Hepatocyte (in vitro differentiated cells): ENCODE measurements around the gene HS1BP3. TPM values are rescaled to one million over a fixed set of nuclear protein-coding genes. Genes with fewer than 3 reads are reported as not detected.

Source experiments
- DNase-seq: peaks from one replicate; pipeline ENCODE4 v3.0.0-alpha.2; 2016; ENCODE audit warnings: low spot score
- H2AFZ ChIP-seq: fragments of 200-600 bp; sonication (generic); 2 replicates; pipeline ENCODE4 v1.6.0; 2016; ENCODE audit warnings: antibody characterized with exemption, mild to moderate bottlenecking
- H3K27ac ChIP-seq: fragments of 200-600 bp; sonication (generic); 2 replicates; pipeline ENCODE4 v1.5.1; 2016; ENCODE audit warnings: mild to moderate bottlenecking
- H3K27me3 ChIP-seq: fragments of 200-600 bp; sonication (generic); 2 replicates; pipeline ENCODE4 v1.6.1; 2016
- H3K36me3 ChIP-seq: fragments of 200-600 bp; sonication (generic); replicated peaks from 2 replicates; pipeline ENCODE4 v1.5.1; 2016; ENCODE audit warnings: low read depth; ENCODE audit not compliant: insufficient read depth
- H3K4me1 ChIP-seq: fragments of 200-600 bp; sonication (generic); 2 replicates; pipeline ENCODE4 v1.5.1; 2016; ENCODE audit warnings: mild to moderate bottlenecking, moderate library complexity; ENCODE audit not compliant: insufficient read depth
- H3K4me2 ChIP-seq: fragments of 200-600 bp; sonication (generic); 2 replicates; pipeline ENCODE4 v1.6.0; 2016
- H3K4me3 ChIP-seq: fragments of 200-600 bp; sonication (generic); 2 replicates; pipeline ENCODE4 v1.5.1; 2016; ENCODE audit warnings: mild to moderate bottlenecking
- H3K79me2 ChIP-seq: fragments of 200-600 bp; sonication (generic); 2 replicates; pipeline ENCODE4 v1.6.0; 2017; ENCODE audit warnings: mild to moderate bottlenecking
- H3K9me2 ChIP-seq: fragments of 200-600 bp; sonication (generic); replicated peaks from 2 replicates; pipeline ENCODE4 v1.6.0; 2017; ENCODE audit warnings: mild to moderate bottlenecking; ENCODE audit not compliant: insufficient read depth
- H3K9me3 ChIP-seq: fragments of 200-600 bp; sonication (generic); 2 replicates; pipeline ENCODE4 v1.5.1; 2016; ENCODE audit warnings: low read depth, mild to moderate bottlenecking
- H4K20me1 ChIP-seq: fragments of 200-600 bp; sonication (generic); 2 replicates; pipeline ENCODE4 v1.6.0; 2016; ENCODE audit warnings: mild to moderate bottlenecking; ENCODE audit not compliant: insufficient read depth, poor library complexity, severe bottlenecking
- CTCF ChIP-seq: fragments of 200-600 bp; sonication (generic); IDR thresholded peaks from 2 replicates; pipeline ENCODE4 v1.5.1; 2016; ENCODE audit warnings: antibody characterized with exemption, mild to moderate bottlenecking; ENCODE audit not compliant: poor library complexity
- EZH2 ChIP-seq: fragments of 200-600 bp; sonication (generic); IDR thresholded peaks from 2 replicates; pipeline ENCODE4 v1.6.1; 2016; ENCODE audit warnings: antibody characterized with exemption, mild to moderate bottlenecking, borderline replicate concordance
- EZH2phosphoT487 ChIP-seq: fragments of 200-600 bp; sonication (generic); IDR thresholded peaks from one replicate; pipeline ENCODE4 v1.6.1; 2018; ENCODE audit warnings: antibody characterized with exemption, mild to moderate bottlenecking, low read depth, moderate library complexity; ENCODE audit not compliant: unreplicated experiment, severe bottlenecking
- WGBS: methylation state at CpG from one replicate; pipeline ENCODE4 v1.1.6; 2016; ENCODE audit warnings: low lambda C conversion rate; ENCODE audit errors: missing lambda C conversion rate; 5-methylcytosine and 5-hydroxymethylcytosine counted together
- polyA plus RNA-seq: library from polyadenylated mRNA; unstranded; fragments of >200 nt; fragmentation: Nextera tagmentation; extraction: Ambion mirVana; gene quantifications from 2 replicates; pipeline ENCODE4 v1.2.1, GENCODE V29; 2016
- total RNA-seq: library from RNA; depleted of rRNA; stranded (reverse); fragments of >200 nt; gene quantifications from 2 replicates; pipeline ENCODE4 v1.2.3, GENCODE V29; 2014

Gene HS1BP3
- total and polyA plus RNA-seq, 2 experiments from 2014 or later = 26.8 to 29.6 TPM

- Histone ChIP-seq H3K79me2 (no peaks in the 10 kb centered on the region), H3K4me1 (peaks cover 19% of the 10 kb centered on the region), H3K27me3 (peaks cover 95% of the 10 kb centered on the region), H3K9me2 (no peaks in the 10 kb centered on the region), H4K20me1 (no peaks in the 10 kb centered on the region), H3K9me3 (no peaks in the 10 kb centered on the region), H3K27ac (no peak overlapping the region), H3K4me2 (no peak overlapping the region), H2AFZ (no peak overlapping the region), H3K4me3 (no peak overlapping the region), H3K36me3 (no peaks in the 10 kb centered on the region)
- TF ChIP-seq EZH2 (no peak), CTCF (no peak), EZH2phosphoT487 (no peak)
- DNase-seq = no peak
- WGBS = 89% methylated on average over 6 of the region's 6 CpGs
These were observed 17.6 kb upstream of the HS1BP3 start for GRCh38 chr2:20668451-20668850.

GRCh38 chr2:20667531-20668401 is 16.9 kb upstream of the HS1BP3 start:
- no peak for DNase-seq
- Histone ChIP-seq H3K4me1 (peaks cover 19% of the 10 kb centered on the region), H3K4me3 (no peak overlapping the region), H4K20me1 (no peaks in the 10 kb centered on the region), H2AFZ (peak overlapping the region; percentile 45), H3K27me3 (peaks cover 95% of the 10 kb centered on the region), H3K9me3 (no peaks in the 10 kb centered on the region), H3K9me2 (no peaks in the 10 kb centered on the region), H3K79me2 (no peaks in the 10 kb centered on the region), H3K36me3 (no peaks in the 10 kb centered on the region), H3K4me2 (peak overlapping the region; percentile 96), H3K27ac (no peak overlapping the region)
- WGBS = 17% methylated on average over 37 of the region's 39 CpGs
- TF ChIP-seq EZH2phosphoT487 = peak; percentile 61
- no peak for TF ChIP-seq CTCF

- H3K79me2 ChIP-seq = no peaks in the 10 kb centered on the region
- H3K4me3 ChIP-seq = peak overlapping the region; percentile 26
These were observed 16.2 kb upstream of the HS1BP3 start for GRCh38 chr2:20667151-20667530.

More at GRCh38 chr2:20667151-20667530, 16.2 kb upstream of the HS1BP3 start:
- Histone ChIP-seq H4K20me1 (no peaks in the 10 kb centered on the region), H2AFZ (peak overlapping the region; percentile 45), H3K9me3 (no peaks in the 10 kb centered on the region), H3K4me2 (peak overlapping the region; percentile 96), H3K36me3 (no peaks in the 10 kb centered on the region), H3K27me3 (peaks cover 95% of the 10 kb centered on the region), H3K27ac (no peak overlapping the region), H3K4me1 (peaks cover 14% of the 10 kb centered on the region), H3K9me2 (no peaks in the 10 kb centered on the region)
- TF ChIP-seq CTCF = no peak
- no peak for TF ChIP-seq EZH2phosphoT487
- TF ChIP-seq EZH2 = no peak
- no peak for DNase-seq
- 0% methylated on average over 10 of the region's 62 CpGs for WGBS
